GM12873 (cell line): ENCODE data around the gene LRRC27.

Experiments used
- CTCF ChIP-seq: IDR thresholded peaks from 2 replicates; pipeline ENCODE4 v1.5.1; 2012; ENCODE audit warnings: low read depth, mild to moderate bottlenecking, moderate library complexity, low read length, control low read depth; ENCODE audit not compliant: insufficient read depth; ENCODE audit errors: missing control alignments

The LRRC27 gene

DNA sequence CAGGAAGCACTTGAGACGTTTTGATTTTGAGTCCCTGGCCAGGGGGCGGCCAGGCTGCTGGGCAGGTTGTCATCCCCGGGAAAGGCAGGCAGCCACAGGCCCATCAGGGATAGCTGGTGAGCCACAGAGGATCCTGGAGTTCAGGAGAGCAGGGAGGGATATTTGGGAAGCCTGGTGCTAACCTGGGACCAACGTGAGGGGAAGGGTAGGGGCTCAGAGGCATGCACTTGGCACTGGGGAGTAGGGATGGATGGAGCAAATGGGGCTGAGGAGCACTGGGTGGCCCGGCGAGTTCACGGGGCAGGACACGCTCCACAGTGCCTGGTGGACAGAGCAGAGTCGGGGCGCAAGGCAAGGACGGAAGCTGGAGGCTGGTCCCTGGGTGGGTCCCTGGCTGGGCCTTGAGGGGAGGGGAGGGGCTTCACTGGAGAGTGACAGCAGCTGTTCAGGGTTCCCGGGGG, 30.2 kb downstream of the LRRC27 start:
- TF ChIP-seq CTCF, result no peak

DNA sequence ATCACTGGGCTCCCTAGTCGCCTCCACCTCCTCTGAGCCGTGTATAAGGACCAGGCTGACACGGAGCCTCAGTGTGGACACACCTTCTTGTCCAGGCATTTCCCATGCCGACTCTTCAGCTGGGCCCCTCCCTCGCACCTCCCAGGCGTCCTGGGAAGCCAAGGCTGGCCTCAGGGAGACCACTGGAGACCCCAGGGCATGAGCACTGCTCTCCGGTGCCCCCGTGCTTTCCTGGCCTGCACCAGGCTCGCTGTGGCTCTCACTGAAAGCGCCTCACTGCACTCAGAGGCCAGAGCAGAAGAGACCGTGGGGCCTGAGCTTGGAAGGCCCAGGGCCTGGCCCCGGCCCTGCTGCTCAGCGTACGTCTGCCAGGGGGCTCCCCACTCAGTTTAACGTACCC, 31.4 kb downstream of the LRRC27 start:
- TF ChIP-seq CTCF, result no peak

DNA sequence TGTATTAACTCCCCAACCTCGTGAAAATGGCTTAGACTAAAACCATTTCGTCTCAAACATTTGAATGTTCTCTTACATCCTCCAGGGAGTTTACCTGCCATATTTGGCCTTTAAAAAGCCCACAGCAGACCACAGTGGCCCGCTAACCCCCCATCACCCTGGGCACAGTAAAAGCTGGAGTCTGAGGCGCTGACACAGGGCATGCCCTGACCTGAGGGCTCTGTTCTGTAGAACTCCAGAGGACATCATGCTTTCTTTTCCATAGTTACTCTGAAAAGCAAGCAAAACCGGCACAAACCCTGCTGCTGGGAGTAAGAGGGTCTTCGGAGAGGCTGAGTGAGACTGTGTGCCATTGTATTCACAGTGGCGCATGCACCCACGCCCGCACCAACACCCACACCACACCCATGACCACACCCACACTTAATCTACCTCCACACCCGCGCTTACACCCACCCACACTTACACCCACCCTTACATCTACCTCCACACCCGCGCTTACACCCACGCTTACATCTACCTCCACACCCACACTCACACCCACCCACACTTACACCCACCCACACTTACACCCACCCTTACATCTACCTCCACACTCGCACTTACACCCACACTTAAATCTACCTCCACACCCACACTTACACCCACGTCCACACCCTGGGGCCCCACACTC, 32.1 kb downstream of the LRRC27 start:
- no peak for TF ChIP-seq CTCF

DNA sequence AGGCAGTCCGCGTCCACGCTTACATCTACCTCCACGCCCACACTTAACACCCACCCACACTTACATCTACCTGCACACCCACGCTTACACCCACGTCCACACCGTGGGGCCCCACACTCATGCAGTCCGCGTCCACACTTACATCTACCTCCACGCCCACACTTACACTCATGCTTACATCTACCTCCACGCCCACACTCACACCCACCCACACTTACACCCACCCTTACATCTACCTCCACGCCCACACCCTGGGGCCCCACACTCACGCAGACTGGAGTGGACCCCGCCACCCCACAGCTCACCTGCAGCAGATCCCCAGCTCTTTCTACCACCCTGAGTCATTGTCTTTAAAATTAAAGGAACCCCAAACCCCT, 32.6 kb downstream of the LRRC27 start:
- TF ChIP-seq CTCF, result no peak

DNA sequence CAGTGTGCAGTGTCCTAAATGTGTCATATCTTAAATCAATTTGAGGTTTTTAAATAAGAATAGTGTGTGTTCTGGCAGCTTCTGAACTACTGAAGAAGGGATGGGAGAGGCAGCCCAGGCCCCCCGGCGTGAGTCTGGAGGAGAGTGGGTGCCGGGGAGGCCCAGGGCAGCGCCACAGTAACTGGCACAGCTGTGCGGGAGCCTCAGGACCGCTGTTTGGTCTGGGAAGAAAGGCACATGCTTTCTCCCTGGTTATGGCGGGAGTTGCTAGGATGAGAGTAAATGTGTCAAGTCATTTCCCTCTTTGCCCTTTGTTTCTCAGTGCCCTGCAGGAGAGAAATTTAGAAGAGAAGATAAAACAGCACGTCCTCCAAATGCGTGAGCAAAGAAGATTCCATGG, 33.1 kb downstream of the LRRC27 start:
- no peak for TF ChIP-seq CTCF

DNA sequence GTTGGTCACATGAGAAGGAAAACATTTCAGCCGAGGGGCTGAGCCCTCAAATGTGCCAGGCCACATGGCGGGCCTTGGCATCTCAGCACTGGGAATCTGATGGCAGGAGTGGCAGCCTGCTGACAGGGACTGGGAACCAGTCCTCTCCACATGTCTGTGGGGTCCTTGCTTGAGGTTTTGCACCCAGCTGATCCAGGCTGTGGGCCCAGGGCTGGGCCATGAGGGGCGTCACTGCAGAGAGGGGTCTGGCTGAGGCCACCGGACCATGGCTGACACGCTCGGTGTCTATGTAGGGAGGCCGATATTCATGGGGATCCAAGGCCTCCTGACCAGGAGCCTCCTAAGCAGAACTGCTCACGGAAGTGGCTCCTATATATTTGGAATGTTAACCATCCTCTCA, 34.0 kb downstream of the LRRC27 start:
- no peak for TF ChIP-seq CTCF

GRCh38 chr10:132366499-132366898, 34.5 kb downstream of the LRRC27 start:
- no peak for TF ChIP-seq CTCF

GRCh38 chr10:132368391-132368790, 36.4 kb downstream of the LRRC27 start:
- no peak for TF ChIP-seq CTCF
